A673 (cell line): Measurements from ENCODE around the gene ZNF146. TPM values are rescaled to one million over a fixed set of nuclear protein-coding genes. Genes with fewer than 3 reads are reported as not detected.

Experiments used
- BruUV-seq: library from RNA; stranded (reverse); fragments of 400-500 nt; replicated peaks from 2 replicates; lab custom pipeline; 2021; lab: Mats Ljungman, UMichigan
- CTCF ChIA-PET: fragments of 300-600 bp; sonication (Branson Sonifier 250); formaldehyde crosslinking; loops from one replicate; lab custom pipeline; 2022; ENCODE audit warnings: antibody characterized with exemption; lab: Charles Lee
- POLR2A ChIA-PET: fragments of 300-600 bp; sonication (Branson Sonifier 250); formaldehyde crosslinking; loops from one replicate; lab custom pipeline; 2022; ENCODE audit warnings: antibody characterized with exemption; ENCODE audit not compliant: low non-redundant PET; lab: Charles Lee
- DNase-seq: peaks from one replicate; pipeline ENCODE4 v3.0.0-alpha.2; 2015; ENCODE audit warnings: low spot score
- H3K27ac ChIP-seq: fragments of 200-600 bp; sonication (generic); 2 replicates; pipeline ENCODE4 v1.5.1; 2016; ENCODE audit warnings: mixed run types, low read depth, mild to moderate bottlenecking, mixed read lengths, antibody characterized with exemption, low read length; ENCODE audit not compliant: poor library complexity, severe bottlenecking
- H3K27me3 ChIP-seq: fragments of 200-600 bp; sonication (generic); replicated peaks from 2 replicates; pipeline ENCODE4 v1.6.1; 2017; ENCODE audit warnings: mixed run types, low read depth, mild to moderate bottlenecking, mixed read lengths, antibody characterized with exemption, low read length; ENCODE audit not compliant: insufficient read depth, poor library complexity
- H3K36me3 ChIP-seq: fragments of 200-600 bp; sonication (generic); 2 replicates; pipeline ENCODE4 v1.6.1; 2016; ENCODE audit warnings: mixed run types, mild to moderate bottlenecking, mixed read lengths, antibody characterized with exemption, low read length; ENCODE audit not compliant: insufficient read depth, poor library complexity, severe bottlenecking
- H3K4me1 ChIP-seq: fragments of 200-600 bp; sonication (generic); 2 replicates; pipeline ENCODE4 v1.6.1; 2017; ENCODE audit warnings: mixed run types, mild to moderate bottlenecking, mixed read lengths, antibody characterized with exemption, low read length; ENCODE audit not compliant: insufficient read depth, poor library complexity, severe bottlenecking
- H3K4me3 ChIP-seq: fragments of 200-600 bp; sonication (generic); 2 replicates; pipeline ENCODE4 v1.5.1; 2016; ENCODE audit warnings: low read depth, mixed run types, mild to moderate bottlenecking, mixed read lengths, low read length; ENCODE audit not compliant: poor library complexity, severe bottlenecking
- H3K9me3 ChIP-seq: fragments of 200-600 bp; sonication (generic); 2 replicates; pipeline ENCODE4 v1.6.1; 2016; ENCODE audit warnings: mixed run types, low read depth, mild to moderate bottlenecking, mixed read lengths, antibody characterized with exemption, low read length; ENCODE audit not compliant: poor library complexity, severe bottlenecking
- CTCF ChIP-seq: fragments of 300-800, 200-600 bp; sonication (generic); conservative IDR thresholded peaks from 2 replicates; pipeline ENCODE4 v1.5.1; 2017; ENCODE audit warnings: low read depth, mild to moderate bottlenecking, antibody characterized with exemption, low read length, moderate library complexity, mixed read lengths
- EZH2 ChIP-seq: fragments of 200-600 bp; sonication (generic); IDR thresholded peaks from 2 replicates; pipeline ENCODE4 v1.6.1; 2017; ENCODE audit warnings: borderline replicate concordance, low read depth, mild to moderate bottlenecking, mixed read lengths, antibody characterized with exemption, low read length; ENCODE audit not compliant: poor library complexity, severe bottlenecking
- intact Hi-C: fragments of 100-400 bp; cut with micrococcal nuclease; formaldehyde crosslinking; loops from one replicate; pipeline ENCODE4 v1.10.0; 2022; ENCODE audit not compliant: unreplicated experiment
- total RNA-seq: library from RNA; stranded (reverse); gene quantifications from 2 replicates; pipeline ENCODE4 v1.2.3, GENCODE V29; 2021

The ZNF146 gene
- total RNA-seq, 1 experiment from 2014 or later: 130 TPM

GRCh38 chr19:36236946-36237310 is 22.0 kb downstream of the ZNF146 start:
- DNase-seq: no peak
- ChIA-PET CTCF (no interaction called here), POLR2A (no interaction called here)
- no TSS peak for BruUV-seq
- H3K36me3 ChIP-seq: peaks cover 77% of the 10 kb centered on the region
- peaks cover 49% of the 10 kb centered on the region for H3K9me3 ChIP-seq
- H3K4me3 ChIP-seq: no peak overlapping the region
- H3K27ac ChIP-seq: no peak overlapping the region
- TF ChIP-seq EZH2 (no peak), CTCF (no peak)
- H3K27me3 ChIP-seq: no peaks in the 10 kb centered on the region
- intact Hi-C loops: no loop called here
- peaks cover 7% of the 10 kb centered on the region for H3K4me1 ChIP-seq

GRCh38 chr19:36244066-36244465 is 29.2 kb downstream of the ZNF146 start:
- no TSS peak for BruUV-seq
- TF ChIP-seq CTCF (0 out of 2 replicates have a peak, but pooled peaks have one; percentile 15), EZH2 (no peak)
- no peak overlapping the region for H3K4me3 ChIP-seq
- H3K27me3 ChIP-seq: no peaks in the 10 kb centered on the region
- intact Hi-C loops: no loop called here
- no peak for DNase-seq
- H3K4me1 ChIP-seq: no peaks in the 10 kb centered on the region
- H3K36me3 ChIP-seq: peaks cover 9% of the 10 kb centered on the region
- ChIA-PET CTCF (no interaction called here), POLR2A (interaction anchor here (0.7 kb wide), 1 partner anchor 36 kb away, joined by 9 read pairs; no protein-coding TSS in a partner anchor)
- H3K27ac ChIP-seq: no peak overlapping the region
- H3K9me3 ChIP-seq: no peaks in the 10 kb centered on the region

- DNase-seq: peak; percentile 35
- no peaks in the 10 kb centered on the region for H3K9me3 ChIP-seq
- TF ChIP-seq EZH2 (no peak), CTCF (no peak)
- ChIA-PET CTCF (interaction anchor here (0.8 kb wide), 1 partner anchor 248 kb away, joined by 4 read pairs; no protein-coding TSS in a partner anchor), POLR2A (no interaction called here)
- BruUV-seq: no TSS peak
- H3K27ac ChIP-seq: no peak overlapping the region
- no peaks in the 10 kb centered on the region for H3K27me3 ChIP-seq
- H3K36me3 ChIP-seq: no peaks in the 10 kb centered on the region
- intact Hi-C loops: no loop called here
- H3K4me1 ChIP-seq: no peaks in the 10 kb centered on the region
- peak overlapping the region; percentile 29 for H3K4me3 ChIP-seq
These were observed 30.5 kb downstream of the ZNF146 start for GRCh38 chr19:36245210-36246005.
